GM12874 (cell line): ENCODE data around the gene KDM6B.

Source experiments
- TF ChIP-seq, protein P1 (sequence below): IDR thresholded peaks from 2 replicates; pipeline ENCODE4 v1.5.1; 2011; ENCODE audit warnings: low read depth, mild to moderate bottlenecking, control low read depth, low read length, moderate library complexity; ENCODE audit not compliant: insufficient read depth

KDM6B gene

DNA sequence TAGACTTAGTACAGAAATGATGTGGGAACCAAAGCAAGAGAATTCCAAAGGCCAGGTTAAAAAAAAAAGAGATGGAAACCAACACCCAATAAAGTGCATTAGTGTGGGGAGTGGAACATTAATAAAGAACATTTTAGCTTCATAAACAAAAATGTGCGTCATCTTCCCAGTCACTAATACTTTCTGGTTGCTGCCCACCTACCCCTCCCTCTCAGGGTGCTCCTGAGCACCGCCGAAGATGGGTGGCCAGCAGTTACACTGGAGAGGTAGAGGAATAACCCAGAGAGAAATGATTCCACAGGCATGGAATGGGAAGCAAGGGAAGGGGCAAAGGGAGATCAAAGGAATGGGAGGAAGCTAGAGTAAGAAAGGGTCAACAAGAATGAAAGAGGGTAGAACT, 48.6 kb downstream of the KDM6B start:
- TF ChIP-seq, protein P1, sequence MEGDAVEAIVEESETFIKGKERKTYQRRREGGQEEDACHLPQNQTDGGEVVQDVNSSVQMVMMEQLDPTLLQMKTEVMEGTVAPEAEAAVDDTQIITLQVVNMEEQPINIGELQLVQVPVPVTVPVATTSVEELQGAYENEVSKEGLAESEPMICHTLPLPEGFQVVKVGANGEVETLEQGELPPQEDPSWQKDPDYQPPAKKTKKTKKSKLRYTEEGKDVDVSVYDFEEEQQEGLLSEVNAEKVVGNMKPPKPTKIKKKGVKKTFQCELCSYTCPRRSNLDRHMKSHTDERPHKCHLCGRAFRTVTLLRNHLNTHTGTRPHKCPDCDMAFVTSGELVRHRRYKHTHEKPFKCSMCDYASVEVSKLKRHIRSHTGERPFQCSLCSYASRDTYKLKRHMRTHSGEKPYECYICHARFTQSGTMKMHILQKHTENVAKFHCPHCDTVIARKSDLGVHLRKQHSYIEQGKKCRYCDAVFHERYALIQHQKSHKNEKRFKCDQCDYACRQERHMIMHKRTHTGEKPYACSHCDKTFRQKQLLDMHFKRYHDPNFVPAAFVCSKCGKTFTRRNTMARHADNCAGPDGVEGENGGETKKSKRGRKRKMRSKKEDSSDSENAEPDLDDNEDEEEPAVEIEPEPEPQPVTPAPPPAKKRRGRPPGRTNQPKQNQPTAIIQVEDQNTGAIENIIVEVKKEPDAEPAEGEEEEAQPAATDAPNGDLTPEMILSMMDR, result no peak
